SU-DHL-6 (cell line): Measurements from ENCODE around the gene FBXO10.

Experiments
- H2AFZ ChIP-seq: fragments of 200-600 bp; sonication (generic); 2 replicates; pipeline ENCODE4 v1.6.1; 2014; ENCODE audit warnings: low read depth, mild to moderate bottlenecking, moderate library complexity, mixed read lengths, antibody characterized with exemption, low read length; ENCODE audit not compliant: severe bottlenecking
- H3F3A ChIP-seq: fragments of 200-600 bp; shearing (Covaris generic); 2 replicates; pipeline ENCODE4 v1.6.0; 2016; ENCODE audit warnings: antibody characterized with exemption, mild to moderate bottlenecking; ENCODE audit not compliant: insufficient read depth
- H3K27ac ChIP-seq: fragments of 200-600 bp; sonication (generic); 2 replicates; pipeline ENCODE4 v1.5.1; 2016; ENCODE audit warnings: low read depth, mild to moderate bottlenecking, low read length, moderate library complexity, mixed read lengths
- H3K27me3 ChIP-seq: fragments of 200-600 bp; sonication (generic), shearing (Covaris generic); 2 replicates; pipeline ENCODE4 v1.6.0; 2014; ENCODE audit warnings: mild to moderate bottlenecking, low read length
- H3K36me3 ChIP-seq: fragments of 200-600 bp; sonication (generic); 2 replicates; pipeline ENCODE4 v1.6.1; 2014; ENCODE audit warnings: mild to moderate bottlenecking, low read length, mixed read lengths
- H3K4me2 ChIP-seq: fragments of 300-600, 200-600 bp; shearing (Covaris generic), sonication (generic); 2 replicates; pipeline ENCODE4 v1.6.0; 2014; ENCODE audit warnings: low read length, low read depth, mild to moderate bottlenecking; ENCODE audit not compliant: poor library complexity, severe bottlenecking
- H3K4me3 ChIP-seq: fragments of 200-600 bp; sonication (generic); 2 replicates; pipeline ENCODE4 v1.5.1; 2014; ENCODE audit warnings: antibody characterized with exemption, low read length, mild to moderate bottlenecking, mixed read lengths; ENCODE audit not compliant: insufficient read depth, poor library complexity, severe bottlenecking
- H3K79me2 ChIP-seq: fragments of 200-600 bp; sonication (generic); 2 replicates; pipeline ENCODE4 v1.6.1; 2014; ENCODE audit warnings: mild to moderate bottlenecking, low read length, moderate library complexity; ENCODE audit not compliant: insufficient read depth
- H3K9ac ChIP-seq: fragments of 200-600 bp; sonication (generic); 2 replicates; pipeline ENCODE4 v1.7.0; 2014; ENCODE audit warnings: mild to moderate bottlenecking, low read length
- H3K9me2 ChIP-seq: fragments of 200-600 bp; sonication (generic); replicated peaks from 2 replicates; pipeline ENCODE4 v1.6.1; 2014; ENCODE audit warnings: low read length; ENCODE audit not compliant: insufficient read depth
- H3K9me3 ChIP-seq: fragments of 200-600 bp; sonication (generic); 2 replicates; pipeline ENCODE4 v1.6.1; 2014; ENCODE audit warnings: low read length, mixed read lengths; ENCODE audit not compliant: insufficient read depth
- H4K20me1 ChIP-seq: fragments of 200-600 bp; sonication (generic); 2 replicates; pipeline ENCODE4 v1.6.1; 2014; ENCODE audit warnings: low read depth, mild to moderate bottlenecking, antibody characterized with exemption, low read length, moderate library complexity, mixed read lengths
- EZH2phosphoT487 ChIP-seq: fragments of 200-600 bp; sonication (generic), shearing (Covaris generic); conservative IDR thresholded peaks from 2 replicates; pipeline ENCODE4 v1.6.1; 2018; ENCODE audit warnings: mild to moderate bottlenecking, antibody characterized with exemption, low read length, moderate library complexity, mixed read lengths
- TF ChIP-seq, protein P1 (sequence below): fragments of 200-600 bp; sonication (generic); IDR thresholded peaks from one replicate; pipeline ENCODE4 v1.5.1; 2017; ENCODE audit warnings: antibody characterized with exemption, mild to moderate bottlenecking, low read length, moderate library complexity; ENCODE audit not compliant: insufficient read depth, poor library complexity, severe bottlenecking

FBXO10 gene

DNA sequence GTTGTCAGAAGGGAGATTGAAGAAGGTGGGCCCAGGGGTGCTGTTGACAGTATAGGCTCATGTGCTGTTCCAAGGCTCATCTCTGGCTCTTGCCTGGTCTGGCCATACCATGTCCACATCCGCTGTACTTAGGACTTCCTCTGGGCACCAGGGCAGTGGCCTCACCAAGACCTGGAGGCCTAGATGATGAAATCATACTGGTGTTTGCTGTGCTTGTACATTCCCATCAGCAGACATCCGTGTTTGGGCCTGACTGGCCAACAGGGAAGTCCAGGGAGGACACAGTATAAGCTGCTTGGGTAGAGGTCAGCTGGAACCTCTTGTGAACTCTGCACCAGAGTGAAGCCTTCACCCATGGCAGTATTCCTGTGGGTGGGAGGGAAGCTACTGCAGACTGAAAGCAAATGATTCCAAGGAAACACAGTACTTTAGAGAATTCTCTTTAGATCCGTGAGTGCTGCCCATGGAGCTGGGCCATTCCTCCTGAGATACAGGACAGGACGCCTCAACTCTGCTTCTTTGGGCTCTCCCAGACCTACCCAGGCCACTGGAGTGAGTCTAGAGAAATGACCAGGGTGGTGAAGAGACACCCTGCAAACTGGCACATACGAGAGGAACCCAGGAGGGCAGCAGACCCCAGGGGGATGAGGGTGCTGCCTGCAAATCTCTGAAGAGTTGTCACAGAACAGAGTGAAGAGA, 67.9 kb downstream of the FBXO10 start:
- Histone ChIP-seq H3K36me3 (0 out of 2 replicates have a peak, but pooled peaks cover 3% of the 10 kb centered on the region), H3K27ac (no peak overlapping the region), H3K4me2 (no peak overlapping the region), H3K9me3 (no peaks in the 10 kb centered on the region), H4K20me1 (no peaks in the 10 kb centered on the region), H3F3A (peaks cover 21% of the 10 kb centered on the region), H3K9me2 (no peaks in the 10 kb centered on the region), H3K27me3 (no peaks in the 10 kb centered on the region), H2AFZ (no peak overlapping the region), H3K79me2 (no peaks in the 10 kb centered on the region), H3K9ac (no peak overlapping the region), H3K4me3 (no peak overlapping the region)
- no peak for TF ChIP-seq EZH2phosphoT487
- TF ChIP-seq, protein P1, sequence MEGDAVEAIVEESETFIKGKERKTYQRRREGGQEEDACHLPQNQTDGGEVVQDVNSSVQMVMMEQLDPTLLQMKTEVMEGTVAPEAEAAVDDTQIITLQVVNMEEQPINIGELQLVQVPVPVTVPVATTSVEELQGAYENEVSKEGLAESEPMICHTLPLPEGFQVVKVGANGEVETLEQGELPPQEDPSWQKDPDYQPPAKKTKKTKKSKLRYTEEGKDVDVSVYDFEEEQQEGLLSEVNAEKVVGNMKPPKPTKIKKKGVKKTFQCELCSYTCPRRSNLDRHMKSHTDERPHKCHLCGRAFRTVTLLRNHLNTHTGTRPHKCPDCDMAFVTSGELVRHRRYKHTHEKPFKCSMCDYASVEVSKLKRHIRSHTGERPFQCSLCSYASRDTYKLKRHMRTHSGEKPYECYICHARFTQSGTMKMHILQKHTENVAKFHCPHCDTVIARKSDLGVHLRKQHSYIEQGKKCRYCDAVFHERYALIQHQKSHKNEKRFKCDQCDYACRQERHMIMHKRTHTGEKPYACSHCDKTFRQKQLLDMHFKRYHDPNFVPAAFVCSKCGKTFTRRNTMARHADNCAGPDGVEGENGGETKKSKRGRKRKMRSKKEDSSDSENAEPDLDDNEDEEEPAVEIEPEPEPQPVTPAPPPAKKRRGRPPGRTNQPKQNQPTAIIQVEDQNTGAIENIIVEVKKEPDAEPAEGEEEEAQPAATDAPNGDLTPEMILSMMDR, result no peak

DNA sequence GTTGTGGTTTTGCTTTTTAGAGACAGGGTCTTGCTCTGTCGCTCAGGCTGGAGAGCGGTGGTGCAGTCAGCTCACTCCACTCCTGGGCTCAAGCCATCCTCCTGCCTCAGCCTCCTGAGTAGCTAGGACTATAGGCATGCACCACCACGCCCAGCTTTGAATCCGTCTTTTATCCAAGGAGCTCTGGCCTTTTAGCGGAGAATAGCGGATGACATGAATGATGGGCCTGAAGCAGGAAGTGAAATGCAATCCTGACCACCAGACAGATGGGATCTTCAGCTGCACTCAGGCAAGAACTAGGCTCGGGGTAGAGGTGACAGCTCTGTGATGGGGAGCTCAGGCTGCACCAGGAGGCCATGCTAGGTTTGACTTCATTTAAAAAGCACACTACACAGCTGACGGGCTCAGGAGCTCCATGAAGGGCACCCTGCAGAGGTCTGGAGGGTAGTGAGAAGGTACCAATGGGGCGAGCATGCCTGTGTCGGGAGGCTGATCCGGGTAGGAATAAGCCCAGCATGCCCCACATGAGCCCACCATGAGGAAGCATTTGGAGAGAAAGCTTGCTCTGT, 68.5 kb downstream of the FBXO10 start:
- no peaks in the 10 kb centered on the region for H4K20me1 ChIP-seq
- H3K9me3 ChIP-seq, result no peaks in the 10 kb centered on the region
- no peak overlapping the region for H3K4me2 ChIP-seq
- H3K27me3 ChIP-seq, result no peaks in the 10 kb centered on the region
- H3K4me3 ChIP-seq, result no peak overlapping the region
- H3K79me2 ChIP-seq, result no peaks in the 10 kb centered on the region
- no peak overlapping the region for H2AFZ ChIP-seq
- TF ChIP-seq, protein P1, result no peak
- TF ChIP-seq EZH2phosphoT487, result no peak
- H3K9me2 ChIP-seq, result no peaks in the 10 kb centered on the region
- H3F3A ChIP-seq, result peaks cover 21% of the 10 kb centered on the region
- H3K36me3 ChIP-seq, result 0 out of 2 replicates have a peak, but pooled peaks cover 6% of the 10 kb centered on the region
- no peak overlapping the region for H3K27ac ChIP-seq
- no peak overlapping the region for H3K9ac ChIP-seq

DNA sequence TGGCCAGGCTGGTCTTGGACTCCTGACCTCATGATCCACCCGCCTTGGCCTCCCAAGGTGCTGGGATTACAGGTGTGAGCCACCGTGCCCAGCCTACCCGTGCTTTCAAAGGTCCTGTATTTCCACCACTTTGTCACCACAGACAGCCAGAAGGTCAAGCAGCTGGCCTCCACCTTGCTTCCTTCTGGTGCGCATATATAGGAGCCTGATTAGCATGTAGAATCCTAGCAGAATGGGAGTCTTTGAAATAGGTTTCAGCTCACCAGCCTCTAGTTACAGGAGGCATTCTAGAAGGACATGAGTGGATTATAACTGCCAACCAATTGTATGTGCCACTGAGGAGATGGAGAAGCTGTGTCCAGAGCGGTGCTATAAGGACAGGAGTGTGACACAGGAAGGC, 71.6 kb downstream of the FBXO10 start:
- Histone ChIP-seq H2AFZ (no peak overlapping the region), H3F3A (peaks cover 8% of the 10 kb centered on the region), H3K9ac (no peak overlapping the region), H3K9me2 (no peaks in the 10 kb centered on the region), H4K20me1 (no peaks in the 10 kb centered on the region), H3K36me3 (peaks cover 28% of the 10 kb centered on the region), H3K4me2 (no peak overlapping the region), H3K4me3 (no peak overlapping the region), H3K79me2 (no peaks in the 10 kb centered on the region), H3K9me3 (no peaks in the 10 kb centered on the region), H3K27ac (no peak overlapping the region), H3K27me3 (no peaks in the 10 kb centered on the region)
- no peak for TF ChIP-seq EZH2phosphoT487
- TF ChIP-seq, protein P1, result no peak
